ENCODE measurements around the gene ARMC2. TPM values are rescaled to one million over a fixed set of nuclear protein-coding genes. Genes with fewer than 3 reads are reported as not detected.

ARMC2 gene
- total and polyA plus RNA-seq, 2 donors from 2014 or later = 1.9 to 12.7 TPM

GRCh38 chr6:108799791-108800190 lies 48.4 kb upstream of the ARMC2 start:
- DNase-seq = no peak
- Histone ChIP-seq H3K9me3 (ENCODE audit: control insufficient read depth in 2 of 3, insufficient read depth in 1 of 3, low read length in 3 of 3) (no peaks in the 10 kb centered on the region), H3K27ac (ENCODE audit: low read depth in 2 of 2, low read length in 2 of 2) (no peak overlapping the region), H3K27me3 (ENCODE audit: control insufficient read depth, insufficient read depth, low read length) (no peaks in the 10 kb centered on the region), H3K4me3 (ENCODE audit: low read length in 3 of 3) (no peak overlapping the region), H3K4me1 (ENCODE audit: control insufficient read depth in 2 of 3, insufficient read depth in 2 of 3, low read depth in 1 of 3, low read length in 3 of 3) (peaks cover 0 to 20% (median 17%) of the 10 kb centered on the region in 3 donors), H3K9ac (ENCODE audit: low read length in 3 of 3) (no peak overlapping the region), H3K36me3 (ENCODE audit: control insufficient read depth in 2 of 3, insufficient read depth in 3 of 3, low read length in 3 of 3) (no peaks in the 10 kb centered on the region)
- TF ChIP-seq CTCF (IDR thresholded peaks at IDR 0.05; ENCODE audit: borderline replicate concordance, extremely low read depth, insufficient read depth) = no peak
- no peak for FAIRE-seq
- intact Hi-C loops (cut with DNase I) = no loop called here

GRCh38 chr6:108800427-108800864 lies 47.8 kb upstream of the ARMC2 start:
- peaks cover 0 to 20% (median 17%) of the 10 kb centered on the region in 3 donors for H3K4me1 ChIP-seq (ENCODE audit: control insufficient read depth in 2 of 3, insufficient read depth in 2 of 3, low read depth in 1 of 3, low read length in 3 of 3)
- H3K4me3 ChIP-seq (ENCODE audit: low read length in 3 of 3) = no peak overlapping the region
- intact Hi-C loops (cut with DNase I) = no loop called here
- DNase-seq (peak in 3 of 5 donors; percentile 37 to 68 (median 63)), FAIRE-seq (no peak)
- no peaks in the 10 kb centered on the region for H3K36me3 ChIP-seq (ENCODE audit: control insufficient read depth in 2 of 3, insufficient read depth in 3 of 3, low read length in 3 of 3)
- H3K27me3 ChIP-seq (ENCODE audit: control insufficient read depth, insufficient read depth, low read length) = no peaks in the 10 kb centered on the region
- H3K9ac ChIP-seq (ENCODE audit: low read length in 3 of 3) = no peak overlapping the region
- H3K27ac ChIP-seq (ENCODE audit: low read depth in 2 of 2, low read length in 2 of 2) = no peak overlapping the region
- TF ChIP-seq CTCF (IDR thresholded peaks at IDR 0.05; ENCODE audit: borderline replicate concordance, extremely low read depth, insufficient read depth) = no peak
- H3K9me3 ChIP-seq (ENCODE audit: control insufficient read depth in 2 of 3, insufficient read depth in 1 of 3, low read length in 3 of 3) = no peaks in the 10 kb centered on the region

- FAIRE-seq = no peak
- H3K9me3 ChIP-seq (ENCODE audit: control insufficient read depth in 2 of 3, insufficient read depth in 1 of 3, low read length in 3 of 3) = no peaks in the 10 kb centered on the region
- no peak overlapping the region for H3K9ac ChIP-seq (ENCODE audit: low read length in 3 of 3)
- no peak for TF ChIP-seq CTCF (IDR thresholded peaks at IDR 0.05; ENCODE audit: borderline replicate concordance, extremely low read depth, insufficient read depth)
- H3K4me1 ChIP-seq (ENCODE audit: control insufficient read depth in 2 of 3, insufficient read depth in 2 of 3, low read depth in 1 of 3, low read length in 3 of 3) = peaks cover 0 to 25% (median 17%) of the 10 kb centered on the region in 3 donors
- intact Hi-C loops (cut with DNase I) = no loop called here
- DNase-seq = no peak
- no peak overlapping the region for H3K4me3 ChIP-seq (ENCODE audit: low read length in 3 of 3)
- no peak overlapping the region for H3K27ac ChIP-seq (ENCODE audit: low read depth in 2 of 2, low read length in 2 of 2)
- H3K36me3 ChIP-seq (ENCODE audit: control insufficient read depth in 2 of 3, insufficient read depth in 3 of 3, low read length in 3 of 3) = no peaks in the 10 kb centered on the region
- no peaks in the 10 kb centered on the region for H3K27me3 ChIP-seq (ENCODE audit: control insufficient read depth, insufficient read depth, low read length)
These were observed 46.9 kb upstream of the ARMC2 start for GRCh38 chr6:108801366-108801765.

GRCh38 chr6:108803982-108804490 lies 44.2 kb upstream of the ARMC2 start:
- peaks cover 0 to 8% (median 0%) of the 10 kb centered on the region in 3 donors for H3K4me1 ChIP-seq (ENCODE audit: control insufficient read depth in 2 of 3, insufficient read depth in 2 of 3, low read depth in 1 of 3, low read length in 3 of 3)
- no peaks in the 10 kb centered on the region for H3K27me3 ChIP-seq (ENCODE audit: control insufficient read depth, insufficient read depth, low read length)
- no peak for TF ChIP-seq CTCF (IDR thresholded peaks at IDR 0.05; ENCODE audit: borderline replicate concordance, extremely low read depth, insufficient read depth)
- DNase-seq (no peak), FAIRE-seq (no peak)
- no peak overlapping the region for H3K27ac ChIP-seq (ENCODE audit: low read depth in 2 of 2, low read length in 2 of 2)
- intact Hi-C loops (cut with DNase I) = no loop called here
- no peaks in the 10 kb centered on the region for H3K9me3 ChIP-seq (ENCODE audit: control insufficient read depth in 2 of 3, insufficient read depth in 1 of 3, low read length in 3 of 3)
- H3K4me3 ChIP-seq (ENCODE audit: low read length in 3 of 3) = no peak overlapping the region
- no peaks in the 10 kb centered on the region for H3K36me3 ChIP-seq (ENCODE audit: control insufficient read depth in 2 of 3, insufficient read depth in 3 of 3, low read length in 3 of 3)
- no peak overlapping the region for H3K9ac ChIP-seq (ENCODE audit: low read length in 3 of 3)

Data from kidney (tissue), 14 donors.